ENCODE results near the gene SLC9A8. TPM values are rescaled to one million over a fixed set of nuclear protein-coding genes. Genes with fewer than 3 reads are reported as not detected.

Gene SLC9A8
- total RNA-seq, 1 donor from 2014 or later: 6.2 TPM

GRCh38 chr20:49862607-49863200 lies 50.1 kb downstream of the SLC9A8 start:
- no peak overlapping the region for H3K27ac ChIP-seq (ENCODE audit: low read depth, low read length)
- H3K9me3 ChIP-seq (ENCODE audit: insufficient read depth, low read depth, low read length): no peaks in the 10 kb centered on the region
- no peak overlapping the region for H3K9ac ChIP-seq (ENCODE audit: low read length)
- H3K36me3 ChIP-seq (ENCODE audit: insufficient read depth, low read length): peaks cover 2% of the 10 kb centered on the region
- H3K79me2 ChIP-seq (ENCODE audit: insufficient read depth, low read length): no peaks in the 10 kb centered on the region
- H3K4me3 ChIP-seq (ENCODE audit: insufficient read depth, low read depth, low read length): no peak overlapping the region
- DNase-seq (ENCODE audit: low read depth) (no peak), FAIRE-seq (no peak)
- H3K27ac Mint-ChIP-seq (ENCODE audit: unreplicated experiment): no peak overlapping the region
- TF ChIP-seq EZH2 (IDR thresholded peaks at IDR 0.05; ENCODE audit: insufficient read depth, low read length) (no peak), CTCF (IDR thresholded peaks at IDR 0.05; ENCODE audit: insufficient read depth, low read depth, low read length) (no peak)
- H3K27me3 Mint-ChIP-seq (ENCODE audit: low read depth, unreplicated experiment): no peaks in the 10 kb centered on the region
- no peaks in the 10 kb centered on the region for H3K27me3 ChIP-seq (ENCODE audit: insufficient read depth, low read length)
- no peak overlapping the region for H3K4me3 Mint-ChIP-seq (ENCODE audit: unreplicated experiment)
- no peak overlapping the region for H3K4me2 ChIP-seq (ENCODE audit: low read length)
- no peak overlapping the region for H2AFZ ChIP-seq (ENCODE audit: low read depth, low read length)
- H3K9me3 Mint-ChIP-seq (ENCODE audit: unreplicated experiment): no peaks in the 10 kb centered on the region
- no peaks in the 10 kb centered on the region for H3K4me1 ChIP-seq (ENCODE audit: insufficient read depth, low read length)
- H4K20me1 ChIP-seq (ENCODE audit: insufficient read depth, low read length): no peaks in the 10 kb centered on the region
- peaks cover 7% of the 10 kb centered on the region for H3K4me1 Mint-ChIP-seq (ENCODE audit: low read depth, unreplicated experiment)
- peaks cover 6% of the 10 kb centered on the region for H3K36me3 Mint-ChIP-seq (ENCODE audit: low read depth, unreplicated experiment)

GRCh38 chr20:49863666-49864065 lies 51.0 kb downstream of the SLC9A8 start:
- Histone ChIP-seq H2AFZ (ENCODE audit: low read depth, low read length) (no peak overlapping the region), H3K79me2 (ENCODE audit: insufficient read depth, low read length) (no peaks in the 10 kb centered on the region), H4K20me1 (ENCODE audit: insufficient read depth, low read length) (no peaks in the 10 kb centered on the region), H3K4me3 (ENCODE audit: insufficient read depth, low read depth, low read length) (no peak overlapping the region), H3K27ac (ENCODE audit: low read depth, low read length) (no peak overlapping the region), H3K36me3 (ENCODE audit: insufficient read depth, low read length) (peaks cover 2% of the 10 kb centered on the region), H3K9ac (ENCODE audit: low read length) (no peak overlapping the region), H3K4me1 (ENCODE audit: insufficient read depth, low read length) (no peaks in the 10 kb centered on the region), H3K27me3 (ENCODE audit: insufficient read depth, low read length) (no peaks in the 10 kb centered on the region), H3K4me2 (ENCODE audit: low read length) (no peak overlapping the region), H3K9me3 (ENCODE audit: insufficient read depth, low read depth, low read length) (no peaks in the 10 kb centered on the region)
- peaks cover 13% of the 10 kb centered on the region for H3K4me1 Mint-ChIP-seq (ENCODE audit: low read depth, unreplicated experiment)
- TF ChIP-seq CTCF (IDR thresholded peaks at IDR 0.05; ENCODE audit: insufficient read depth, low read depth, low read length) (no peak), EZH2 (IDR thresholded peaks at IDR 0.05; ENCODE audit: insufficient read depth, low read length) (no peak)
- no peaks in the 10 kb centered on the region for H3K9me3 Mint-ChIP-seq (ENCODE audit: unreplicated experiment)
- H3K36me3 Mint-ChIP-seq (ENCODE audit: low read depth, unreplicated experiment): peaks cover 6% of the 10 kb centered on the region
- no peak for FAIRE-seq
- no peak overlapping the region for H3K27ac Mint-ChIP-seq (ENCODE audit: unreplicated experiment)
- H3K27me3 Mint-ChIP-seq (ENCODE audit: low read depth, unreplicated experiment): no peaks in the 10 kb centered on the region
- no peak for DNase-seq (ENCODE audit: low read depth)
- no peak overlapping the region for H3K4me3 Mint-ChIP-seq (ENCODE audit: unreplicated experiment)

GRCh38 chr20:49865559-49865958 lies 52.9 kb downstream of the SLC9A8 start:
- Histone ChIP-seq H3K4me2 (ENCODE audit: low read length) (no peak overlapping the region), H3K9me3 (ENCODE audit: insufficient read depth, low read depth, low read length) (no peaks in the 10 kb centered on the region), H4K20me1 (ENCODE audit: insufficient read depth, low read length) (no peaks in the 10 kb centered on the region), H3K79me2 (ENCODE audit: insufficient read depth, low read length) (no peaks in the 10 kb centered on the region), H3K27me3 (ENCODE audit: insufficient read depth, low read length) (no peaks in the 10 kb centered on the region), H3K36me3 (ENCODE audit: insufficient read depth, low read length) (peaks cover 2% of the 10 kb centered on the region), H3K4me1 (ENCODE audit: insufficient read depth, low read length) (no peaks in the 10 kb centered on the region), H3K27ac (ENCODE audit: low read depth, low read length) (no peak overlapping the region), H3K9ac (ENCODE audit: low read length) (no peak overlapping the region), H2AFZ (ENCODE audit: low read depth, low read length) (no peak overlapping the region), H3K4me3 (ENCODE audit: insufficient read depth, low read depth, low read length) (no peak overlapping the region)
- Mint-ChIP-seq H3K4me1 (ENCODE audit: low read depth, unreplicated experiment) (peaks cover 13% of the 10 kb centered on the region), H3K36me3 (ENCODE audit: low read depth, unreplicated experiment) (peaks cover 9% of the 10 kb centered on the region), H3K9me3 (ENCODE audit: unreplicated experiment) (no peaks in the 10 kb centered on the region), H3K27ac (ENCODE audit: unreplicated experiment) (no peak overlapping the region), H3K4me3 (ENCODE audit: unreplicated experiment) (no peak overlapping the region), H3K27me3 (ENCODE audit: low read depth, unreplicated experiment) (no peaks in the 10 kb centered on the region)
- FAIRE-seq (no peak), DNase-seq (ENCODE audit: low read depth) (no peak)
- TF ChIP-seq EZH2 (IDR thresholded peaks at IDR 0.05; ENCODE audit: insufficient read depth, low read length): no peak
- no peak for TF ChIP-seq CTCF (IDR thresholded peaks at IDR 0.05; ENCODE audit: insufficient read depth, low read depth, low read length)

Data from astrocyte (in vitro differentiated cells and primary cell).